HEK293T (cell line): ENCODE measurements around the gene LY6G5B.

ENCODE experiments used
- FOXA1 ChIP-seq: fragments of 450-650 bp; IDR thresholded peaks from 2 replicates; pipeline ENCODE4 v1.6.1; 2016; ENCODE audit warnings: mild to moderate bottlenecking
- HDGF ChIP-seq: fragments of 450-650 bp; IDR thresholded peaks from 2 replicates; pipeline ENCODE4 v1.6.1; 2017; ENCODE audit warnings: antibody characterized with exemption, borderline replicate concordance
- NFRKB ChIP-seq: fragments of 450-650 bp; IDR thresholded peaks from 2 replicates; pipeline ENCODE4 v1.6.1; 2016; ENCODE audit warnings: mild to moderate bottlenecking, moderate library complexity
- SUZ12 ChIP-seq: fragments of 450-650 bp; IDR thresholded peaks from 2 replicates; pipeline ENCODE4 v1.6.1; 2016; ENCODE audit warnings: mild to moderate bottlenecking

DNA sequence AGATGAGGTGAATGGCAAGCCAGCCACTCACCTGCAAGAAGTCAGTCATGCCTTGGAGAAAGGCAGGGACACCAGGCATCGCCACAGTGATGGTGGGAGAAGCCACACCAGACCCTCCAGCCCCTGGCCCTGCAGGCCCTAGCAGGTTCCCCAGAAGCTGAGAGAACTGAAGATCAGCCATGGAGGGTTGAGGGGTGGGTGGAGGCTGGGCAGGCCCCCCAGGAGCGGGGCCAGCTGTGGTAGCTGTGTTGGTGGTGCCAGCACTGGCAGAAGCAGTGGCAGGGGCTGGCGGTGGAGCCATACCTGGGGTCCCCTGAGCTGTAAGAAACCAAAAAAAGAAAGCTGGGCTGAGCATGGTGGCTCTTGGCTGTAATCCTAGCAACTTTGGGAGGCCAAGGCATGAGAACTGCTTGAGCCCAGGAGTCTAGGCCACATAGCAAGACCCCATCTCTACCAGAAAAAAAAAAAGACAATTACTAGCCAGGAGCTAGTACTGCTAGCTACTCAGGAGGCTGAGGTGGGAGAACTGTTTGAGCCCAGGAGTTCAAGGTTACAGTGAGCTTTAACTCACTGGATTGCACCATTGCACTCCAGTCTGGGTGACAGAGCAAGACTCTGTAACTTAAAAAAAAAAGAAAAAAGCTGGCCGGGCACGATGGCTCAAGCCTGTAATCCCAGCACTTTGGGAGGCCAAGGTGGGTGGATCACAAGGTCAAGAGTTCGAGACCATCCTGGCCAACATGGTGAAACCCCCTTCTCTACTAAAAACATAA, 26.8 kb upstream of the LY6G5B start:
- TF ChIP-seq HDGF (no peak), FOXA1 (no peak), SUZ12 (no peak), NFRKB (no peak)
